ENCODE data around the gene GCNA. TPM values are rescaled to one million over a fixed set of nuclear protein-coding genes. Genes with fewer than 3 reads are reported as not detected.

GCNA gene
- total and polyA plus RNA-seq, 2 experiments from 2014 or later: 1.2 to 1.5 TPM

DNA sequence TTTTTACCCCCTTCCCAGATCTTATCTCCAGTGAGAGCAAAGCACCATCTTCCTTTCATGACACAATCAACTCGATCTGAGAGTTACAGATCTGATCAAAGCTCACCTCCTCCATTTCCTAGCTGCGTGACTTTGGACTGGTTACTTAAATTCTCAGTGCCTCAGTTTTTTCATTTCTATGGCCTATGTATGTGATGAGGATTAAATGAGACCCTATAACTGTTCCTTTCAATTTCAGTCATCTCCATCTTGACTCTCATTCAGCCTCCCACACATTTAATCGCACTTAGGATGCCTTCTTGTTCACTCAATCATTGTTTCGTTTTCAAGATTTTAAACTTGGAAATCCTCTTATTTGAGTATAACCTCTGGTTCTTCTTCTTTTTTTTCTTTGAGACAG, 60.2 kb downstream of the GCNA start:
- Mint-ChIP-seq H3K36me3 (ENCODE audit: low read depth) (no peaks in the 10 kb centered on the region), H3K27ac (no peak overlapping the region), H3K4me1 (no peaks in the 10 kb centered on the region), H3K4me3 (no peak overlapping the region), H3K27me3 (ENCODE audit: insufficient read depth, low read depth, poor library complexity) (no peaks in the 10 kb centered on the region), H3K9me3 (no peaks in the 10 kb centered on the region)
- no peak overlapping the region for H3K4me2 ChIP-seq
- no peak overlapping the region for H2AFZ ChIP-seq
- ATAC-seq: no peak
- no peaks in the 10 kb centered on the region for H4K20me1 ChIP-seq (replicated peaks; ENCODE audit: insufficient read depth)
- no peaks in the 10 kb centered on the region for H3K9me2 ChIP-seq (ENCODE audit: insufficient read depth)
- H3K4me3 ChIP-seq: no peak overlapping the region
- H3K27ac ChIP-seq (ENCODE audit: low read depth): no peak overlapping the region
- no peaks in the 10 kb centered on the region for H3F3A ChIP-seq (replicated peaks; ENCODE audit: low read depth)
- no peaks in the 10 kb centered on the region for H3K36me3 ChIP-seq (ENCODE audit: insufficient read depth)
- no peak for DNase-seq (ENCODE audit: low spot score)
- TF ChIP-seq, protein P1, sequence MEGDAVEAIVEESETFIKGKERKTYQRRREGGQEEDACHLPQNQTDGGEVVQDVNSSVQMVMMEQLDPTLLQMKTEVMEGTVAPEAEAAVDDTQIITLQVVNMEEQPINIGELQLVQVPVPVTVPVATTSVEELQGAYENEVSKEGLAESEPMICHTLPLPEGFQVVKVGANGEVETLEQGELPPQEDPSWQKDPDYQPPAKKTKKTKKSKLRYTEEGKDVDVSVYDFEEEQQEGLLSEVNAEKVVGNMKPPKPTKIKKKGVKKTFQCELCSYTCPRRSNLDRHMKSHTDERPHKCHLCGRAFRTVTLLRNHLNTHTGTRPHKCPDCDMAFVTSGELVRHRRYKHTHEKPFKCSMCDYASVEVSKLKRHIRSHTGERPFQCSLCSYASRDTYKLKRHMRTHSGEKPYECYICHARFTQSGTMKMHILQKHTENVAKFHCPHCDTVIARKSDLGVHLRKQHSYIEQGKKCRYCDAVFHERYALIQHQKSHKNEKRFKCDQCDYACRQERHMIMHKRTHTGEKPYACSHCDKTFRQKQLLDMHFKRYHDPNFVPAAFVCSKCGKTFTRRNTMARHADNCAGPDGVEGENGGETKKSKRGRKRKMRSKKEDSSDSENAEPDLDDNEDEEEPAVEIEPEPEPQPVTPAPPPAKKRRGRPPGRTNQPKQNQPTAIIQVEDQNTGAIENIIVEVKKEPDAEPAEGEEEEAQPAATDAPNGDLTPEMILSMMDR (conservative IDR thresholded peaks at IDR 0.05; ENCODE audit: low read depth in 2 of 2): no peak
- TF ChIP-seq, protein P2, sequence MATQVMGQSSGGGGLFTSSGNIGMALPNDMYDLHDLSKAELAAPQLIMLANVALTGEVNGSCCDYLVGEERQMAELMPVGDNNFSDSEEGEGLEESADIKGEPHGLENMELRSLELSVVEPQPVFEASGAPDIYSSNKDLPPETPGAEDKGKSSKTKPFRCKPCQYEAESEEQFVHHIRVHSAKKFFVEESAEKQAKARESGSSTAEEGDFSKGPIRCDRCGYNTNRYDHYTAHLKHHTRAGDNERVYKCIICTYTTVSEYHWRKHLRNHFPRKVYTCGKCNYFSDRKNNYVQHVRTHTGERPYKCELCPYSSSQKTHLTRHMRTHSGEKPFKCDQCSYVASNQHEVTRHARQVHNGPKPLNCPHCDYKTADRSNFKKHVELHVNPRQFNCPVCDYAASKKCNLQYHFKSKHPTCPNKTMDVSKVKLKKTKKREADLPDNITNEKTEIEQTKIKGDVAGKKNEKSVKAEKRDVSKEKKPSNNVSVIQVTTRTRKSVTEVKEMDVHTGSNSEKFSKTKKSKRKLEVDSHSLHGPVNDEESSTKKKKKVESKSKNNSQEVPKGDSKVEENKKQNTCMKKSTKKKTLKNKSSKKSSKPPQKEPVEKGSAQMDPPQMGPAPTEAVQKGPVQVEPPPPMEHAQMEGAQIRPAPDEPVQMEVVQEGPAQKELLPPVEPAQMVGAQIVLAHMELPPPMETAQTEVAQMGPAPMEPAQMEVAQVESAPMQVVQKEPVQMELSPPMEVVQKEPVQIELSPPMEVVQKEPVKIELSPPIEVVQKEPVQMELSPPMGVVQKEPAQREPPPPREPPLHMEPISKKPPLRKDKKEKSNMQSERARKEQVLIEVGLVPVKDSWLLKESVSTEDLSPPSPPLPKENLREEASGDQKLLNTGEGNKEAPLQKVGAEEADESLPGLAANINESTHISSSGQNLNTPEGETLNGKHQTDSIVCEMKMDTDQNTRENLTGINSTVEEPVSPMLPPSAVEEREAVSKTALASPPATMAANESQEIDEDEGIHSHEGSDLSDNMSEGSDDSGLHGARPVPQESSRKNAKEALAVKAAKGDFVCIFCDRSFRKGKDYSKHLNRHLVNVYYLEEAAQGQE (IDR thresholded peaks at IDR 0.05; ENCODE audit: unreplicated experiment): no peak
- TF ChIP-seq EZH2 (IDR thresholded peaks at IDR 0.05; ENCODE audit: low read depth, unreplicated experiment) (no peak), NANOG (IDR thresholded peaks at IDR 0.05; ENCODE audit: borderline replicate concordance) (no peak), POLR2AphosphoS5 (IDR thresholded peaks at IDR 0.05; ENCODE audit: low read depth) (no peak), CREB1 (CRISPR knock-in tag; IDR thresholded peaks at IDR 0.05; ENCODE audit: low read depth) (no peak), ZNF331 (CRISPR knock-in tag; IDR thresholded peaks at IDR 0.05; ENCODE audit: low read depth) (no peak), JUNB (IDR thresholded peaks at IDR 0.05; ENCODE audit: unreplicated experiment) (no peak), ZNF114 (CRISPR knock-in tag; IDR thresholded peaks at IDR 0.05) (no peak), STAT1 (IDR thresholded peaks at IDR 0.05; ENCODE audit: unreplicated experiment) (no peak), EZH2phosphoT487 (IDR thresholded peaks at IDR 0.05; ENCODE audit: unreplicated experiment) (no peak)
- TF ChIP-seq, protein P3, sequence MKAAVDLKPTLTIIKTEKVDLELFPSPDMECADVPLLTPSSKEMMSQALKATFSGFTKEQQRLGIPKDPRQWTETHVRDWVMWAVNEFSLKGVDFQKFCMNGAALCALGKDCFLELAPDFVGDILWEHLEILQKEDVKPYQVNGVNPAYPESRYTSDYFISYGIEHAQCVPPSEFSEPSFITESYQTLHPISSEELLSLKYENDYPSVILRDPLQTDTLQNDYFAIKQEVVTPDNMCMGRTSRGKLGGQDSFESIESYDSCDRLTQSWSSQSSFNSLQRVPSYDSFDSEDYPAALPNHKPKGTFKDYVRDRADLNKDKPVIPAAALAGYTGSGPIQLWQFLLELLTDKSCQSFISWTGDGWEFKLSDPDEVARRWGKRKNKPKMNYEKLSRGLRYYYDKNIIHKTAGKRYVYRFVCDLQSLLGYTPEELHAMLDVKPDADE (IDR thresholded peaks at IDR 0.05): no peak
- TF ChIP-seq, protein P4, sequence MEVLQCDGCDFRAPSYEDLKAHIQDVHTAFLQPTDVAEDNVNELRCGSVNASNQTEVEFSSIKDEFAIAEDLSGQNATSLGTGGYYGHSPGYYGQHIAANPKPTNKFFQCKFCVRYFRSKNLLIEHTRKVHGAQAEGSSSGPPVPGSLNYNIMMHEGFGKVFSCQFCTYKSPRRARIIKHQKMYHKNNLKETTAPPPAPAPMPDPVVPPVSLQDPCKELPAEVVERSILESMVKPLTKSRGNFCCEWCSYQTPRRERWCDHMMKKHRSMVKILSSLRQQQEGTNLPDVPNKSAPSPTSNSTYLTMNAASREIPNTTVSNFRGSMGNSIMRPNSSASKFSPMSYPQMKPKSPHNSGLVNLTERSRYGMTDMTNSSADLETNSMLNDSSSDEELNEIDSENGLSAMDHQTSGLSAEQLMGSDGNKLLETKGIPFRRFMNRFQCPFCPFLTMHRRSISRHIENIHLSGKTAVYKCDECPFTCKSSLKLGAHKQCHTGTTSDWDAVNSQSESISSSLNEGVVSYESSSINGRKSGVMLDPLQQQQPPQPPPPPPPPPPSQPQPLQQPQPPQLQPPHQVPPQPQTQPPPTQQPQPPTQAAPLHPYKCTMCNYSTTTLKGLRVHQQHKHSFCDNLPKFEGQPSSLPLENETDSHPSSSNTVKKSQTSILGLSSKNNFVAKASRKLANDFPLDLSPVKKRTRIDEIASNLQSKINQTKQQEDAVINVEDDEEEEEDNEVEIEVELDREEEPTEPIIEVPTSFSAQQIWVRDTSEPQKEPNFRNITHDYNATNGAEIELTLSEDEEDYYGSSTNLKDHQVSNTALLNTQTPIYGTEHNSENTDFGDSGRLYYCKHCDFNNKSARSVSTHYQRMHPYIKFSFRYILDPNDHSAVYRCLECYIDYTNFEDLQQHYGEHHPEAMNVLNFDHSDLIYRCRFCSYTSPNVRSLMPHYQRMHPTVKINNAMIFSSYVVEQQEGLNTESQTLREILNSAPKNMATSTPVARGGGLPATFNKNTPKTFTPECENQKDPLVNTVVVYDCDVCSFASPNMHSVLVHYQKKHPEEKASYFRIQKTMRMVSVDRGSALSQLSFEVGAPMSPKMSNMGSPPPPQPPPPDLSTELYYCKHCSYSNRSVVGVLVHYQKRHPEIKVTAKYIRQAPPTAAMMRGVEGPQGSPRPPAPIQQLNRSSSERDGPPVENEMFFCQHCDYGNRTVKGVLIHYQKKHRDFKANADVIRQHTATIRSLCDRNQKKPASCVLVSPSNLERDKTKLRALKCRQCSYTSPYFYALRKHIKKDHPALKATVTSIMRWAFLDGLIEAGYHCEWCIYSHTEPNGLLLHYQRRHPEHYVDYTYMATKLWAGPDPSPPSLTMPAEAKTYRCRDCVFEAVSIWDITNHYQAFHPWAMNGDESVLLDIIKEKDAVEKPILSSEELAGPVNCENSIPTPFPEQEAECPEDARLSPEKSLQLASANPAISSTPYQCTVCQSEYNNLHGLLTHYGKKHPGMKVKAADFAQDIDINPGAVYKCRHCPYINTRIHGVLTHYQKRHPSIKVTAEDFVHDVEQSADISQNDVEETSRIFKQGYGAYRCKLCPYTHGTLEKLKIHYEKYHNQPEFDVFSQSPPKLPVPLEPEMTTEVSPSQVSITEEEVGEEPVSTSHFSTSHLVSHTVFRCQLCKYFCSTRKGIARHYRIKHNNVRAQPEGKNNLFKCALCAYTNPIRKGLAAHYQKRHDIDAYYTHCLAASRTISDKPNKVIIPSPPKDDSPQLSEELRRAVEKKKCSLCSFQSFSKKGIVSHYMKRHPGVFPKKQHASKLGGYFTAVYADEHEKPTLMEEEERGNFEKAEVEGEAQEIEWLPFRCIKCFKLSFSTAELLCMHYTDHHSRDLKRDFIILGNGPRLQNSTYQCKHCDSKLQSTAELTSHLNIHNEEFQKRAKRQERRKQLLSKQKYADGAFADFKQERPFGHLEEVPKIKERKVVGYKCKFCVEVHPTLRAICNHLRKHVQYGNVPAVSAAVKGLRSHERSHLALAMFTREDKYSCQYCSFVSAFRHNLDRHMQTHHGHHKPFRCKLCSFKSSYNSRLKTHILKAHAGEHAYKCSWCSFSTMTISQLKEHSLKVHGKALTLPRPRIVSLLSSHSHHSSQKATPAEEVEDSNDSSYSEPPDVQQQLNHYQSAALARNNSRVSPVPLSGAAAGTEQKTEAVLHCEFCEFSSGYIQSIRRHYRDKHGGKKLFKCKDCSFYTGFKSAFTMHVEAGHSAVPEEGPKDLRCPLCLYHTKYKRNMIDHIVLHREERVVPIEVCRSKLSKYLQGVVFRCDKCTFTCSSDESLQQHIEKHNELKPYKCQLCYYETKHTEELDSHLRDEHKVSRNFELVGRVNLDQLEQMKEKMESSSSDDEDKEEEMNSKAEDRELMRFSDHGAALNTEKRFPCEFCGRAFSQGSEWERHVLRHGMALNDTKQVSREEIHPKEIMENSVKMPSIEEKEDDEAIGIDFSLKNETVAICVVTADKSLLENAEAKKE (CRISPR knock-in tag; IDR thresholded peaks at IDR 0.05): no peak
- H3K4me1 ChIP-seq (ENCODE audit: insufficient read depth): no peaks in the 10 kb centered on the region
- H3K79me2 ChIP-seq (replicated peaks; ENCODE audit: insufficient read depth): no peaks in the 10 kb centered on the region
- no peaks in the 10 kb centered on the region for H3K27me3 ChIP-seq (ENCODE audit: insufficient read depth)

Data from GM23338 (cell line).